Heart left ventricle (tissue), 13 donors: ENCODE results near the gene PRKRIP1.

ENCODE experiments used
- POLR2A ChIP-seq, 2 donors: fragments of 450-650 bp; IDR thresholded peaks; one replicate each; pipeline ENCODE4 v1.6.1; 2017; ENCODE audit warnings: antibody characterized with exemption in 2 of 2, mild to moderate bottlenecking in 2 of 2, moderate library complexity in 2 of 2
- TF ChIP-seq, protein P1 (sequence below), 12 donors: fragments of 200-600 bp; sonication (generic) in 4 of 12; IDR thresholded peaks; one replicate each; pipeline versions ENCODE4 v1.5.0 to v1.8.0; 2018 to 2022; ENCODE audit warnings: antibody characterized with exemption in 12 of 12, mild to moderate bottlenecking in 5 of 12
- donor health status: ischemic (EF 13 %, LVEDD 7.1; RV severe dilation, severe dysfunction).
- donor health status: DM: no; HTN: yes; CAD: no.
- donor health status: DM: no; HTN: no; CAD: no.
- donor health status: ischemic (EF 25% LVEDD 6.9; RV normal size, moderate dysfunction).
- donor health status: ischemic (EF 25% LVEDD 5.7; RV mildly dilated, moderate dysfunction).
- donor health status: ischemic (EF 35%, LVEDD 5.7; RV mildly dilated, moderate dysfunction).
- donor health status: nonischemic (EF 11% LVEDD 7.7; RV severe dilation, severe dysfunction).
- donor health status: DM: yes; HTN: yes; CAD: no.
- donor health status: PGD.
- donor health status: ischemic (EF 29% LVEDD 5.4; RV normal size, mild dysfunction).
- donor health status: nonischemic (EF 23%, LVEDD 6.1; RV moderate dilation, normal function).

DNA sequence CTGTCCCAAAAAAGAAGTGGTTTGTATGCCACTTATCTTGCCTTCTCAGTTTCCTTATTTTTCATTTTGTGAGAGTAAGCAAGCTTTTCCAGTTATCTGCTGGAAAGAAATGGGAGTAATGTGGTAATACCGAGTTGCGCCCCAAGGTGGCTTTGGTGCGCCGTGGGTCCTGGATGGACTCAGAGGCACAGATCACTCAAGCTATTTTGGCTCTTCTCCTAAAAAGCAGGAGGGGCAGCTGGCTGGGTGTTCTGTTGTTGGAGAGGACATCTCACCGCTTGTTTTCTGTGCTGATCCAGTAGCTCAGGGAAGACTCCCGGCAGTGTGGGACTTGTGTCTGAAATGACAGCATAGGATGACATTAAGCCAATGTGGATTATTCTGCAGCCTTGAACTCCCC lies 16.4 kb downstream of the PRKRIP1 start:
- no peak for TF ChIP-seq POLR2A (IDR thresholded peaks at IDR 0.05)
- TF ChIP-seq, protein P1, sequence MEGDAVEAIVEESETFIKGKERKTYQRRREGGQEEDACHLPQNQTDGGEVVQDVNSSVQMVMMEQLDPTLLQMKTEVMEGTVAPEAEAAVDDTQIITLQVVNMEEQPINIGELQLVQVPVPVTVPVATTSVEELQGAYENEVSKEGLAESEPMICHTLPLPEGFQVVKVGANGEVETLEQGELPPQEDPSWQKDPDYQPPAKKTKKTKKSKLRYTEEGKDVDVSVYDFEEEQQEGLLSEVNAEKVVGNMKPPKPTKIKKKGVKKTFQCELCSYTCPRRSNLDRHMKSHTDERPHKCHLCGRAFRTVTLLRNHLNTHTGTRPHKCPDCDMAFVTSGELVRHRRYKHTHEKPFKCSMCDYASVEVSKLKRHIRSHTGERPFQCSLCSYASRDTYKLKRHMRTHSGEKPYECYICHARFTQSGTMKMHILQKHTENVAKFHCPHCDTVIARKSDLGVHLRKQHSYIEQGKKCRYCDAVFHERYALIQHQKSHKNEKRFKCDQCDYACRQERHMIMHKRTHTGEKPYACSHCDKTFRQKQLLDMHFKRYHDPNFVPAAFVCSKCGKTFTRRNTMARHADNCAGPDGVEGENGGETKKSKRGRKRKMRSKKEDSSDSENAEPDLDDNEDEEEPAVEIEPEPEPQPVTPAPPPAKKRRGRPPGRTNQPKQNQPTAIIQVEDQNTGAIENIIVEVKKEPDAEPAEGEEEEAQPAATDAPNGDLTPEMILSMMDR (IDR thresholded peaks at IDR 0.05): peak; percentile 39 to 63 (median 50)
